CD4-positive, CD25-positive, alpha-beta regulatory T cell (primary cell): Measurements from ENCODE around the gene LCE1C. TPM values are rescaled to one million over a fixed set of nuclear protein-coding genes. Genes with fewer than 3 reads are reported as not detected.
A peak's percentile ranks its signal among the peaks of the same experiment; 100 is the strongest.

Experiments used
- ATAC-seq, 2 donors: fragments of 150-1000 bp; cut with Tn5 transposase; one replicate each; pipeline ENCODE4 v1.10.0; 2021; ENCODE audit warnings: low read depth in 2 of 2, moderate number of reproducible peaks in 2 of 2, moderate library complexity in 1 of 2
- DNase-seq, 3 donors: peaks; one replicate each; pipeline versions ENCODE4 v3.0.0 to v3.0.0-alpha.2; 2012 to 2022; ENCODE audit warnings: mixed read lengths in 1 of 3
- H3K27ac ChIP-seq: one replicate; pipeline ENCODE4 v1.7.0; 2013; ENCODE audit warnings: mild to moderate bottlenecking, low read length; ENCODE audit not compliant: insufficient read depth, poor library complexity, severe bottlenecking
- H3K27me3 ChIP-seq: one replicate; pipeline ENCODE4 v1.7.0; 2013; ENCODE audit warnings: low read length; ENCODE audit not compliant: control insufficient read depth, insufficient read depth
- H3K36me3 ChIP-seq: one replicate; pipeline ENCODE4 v1.7.0; 2013; ENCODE audit warnings: mild to moderate bottlenecking, low read length, moderate library complexity; ENCODE audit not compliant: control insufficient read depth, insufficient read depth
- H3K4me1 ChIP-seq: 2 replicates; pipeline ENCODE4 v1.7.0; 2013; ENCODE audit warnings: mild to moderate bottlenecking, low read length; ENCODE audit not compliant: insufficient read depth, control insufficient read depth, poor library complexity, severe bottlenecking
- H3K4me3 ChIP-seq: one replicate; pipeline ENCODE4 v1.7.0; 2013; ENCODE audit warnings: low read depth, mild to moderate bottlenecking, low read length, moderate library complexity
- H3K9me3 ChIP-seq, 2 experiments: 1 replicate in 1 of 2; 2 replicates in 1 of 2; pipeline ENCODE4 v1.7.0; 2013; ENCODE audit warnings: low read length in 2 of 2, mild to moderate bottlenecking in 1 of 2, moderate library complexity in 1 of 2; ENCODE audit not compliant: control insufficient read depth in 2 of 2
- H3K27ac Mint-ChIP-seq, 3 donors: one replicate each; pipeline ENCODE4 v1.8.0; 2020 to 2022; ENCODE audit warnings: mild to moderate bottlenecking in 3 of 3, mixed read lengths in 3 of 3, moderate library complexity in 2 of 3
- H3K27me3 Mint-ChIP-seq: one replicate; pipeline ENCODE4 v1.8.0; 2022; ENCODE audit warnings: mild to moderate bottlenecking, mixed read lengths
- H3K36me3 Mint-ChIP-seq: one replicate; pipeline ENCODE4 v1.8.0; 2020; ENCODE audit warnings: mixed read lengths
- H3K4me1 Mint-ChIP-seq, 4 donors: one replicate each; pipeline ENCODE4 v1.8.0; 2020 to 2022; ENCODE audit warnings: mixed read lengths in 4 of 4, mild to moderate bottlenecking in 1 of 4
- H3K4me3 Mint-ChIP-seq, 4 donors: one replicate each; pipeline ENCODE4 v1.8.0; 2020 to 2022; ENCODE audit warnings: mild to moderate bottlenecking in 4 of 4, mixed read lengths in 4 of 4, moderate library complexity in 3 of 4
- H3K9me3 Mint-ChIP-seq, 7 donors: one replicate each; pipeline ENCODE4 v1.8.0; 2020 to 2022; ENCODE audit warnings: mixed read lengths in 7 of 7, mild to moderate bottlenecking in 3 of 7, moderate library complexity in 2 of 7
- polyA plus RNA-seq, 4 donors: library from polyadenylated mRNA; unstranded; fragments of 300-500 nt; fragmentation: Illumina TruSeq; gene quantifications; one replicate each; pipeline ENCODE4 v1.2.3, GENCODE V29; 2021
- total RNA-seq: library from RNA; stranded (reverse); gene quantifications from one replicate; pipeline ENCODE4 v1.2.3, GENCODE V29; 2022

Gene LCE1C
- total RNA-seq (not detected), polyA plus RNA-seq (not detected)

GRCh38 chr1:152806576-152806975, at the start of gene LCE1C:
LCE1C (minus strand) TSS chr1:152806651; CDS start chr1:152805478, 1,173 bp downstream.
- Histone ChIP-seq H3K27ac (no peak within 1 kb of the TSS), H3K9me3 (no peaks in the 10 kb centered on the region), H3K36me3 (no peaks in the 10 kb centered on the region), H3K4me3 (no peak within 1 kb of the TSS), H3K4me1 (no peaks in the 10 kb centered on the region), H3K27me3 (peaks cover 7% of the 10 kb centered on the region)
- Mint-ChIP-seq H3K4me3 (no peak within 1 kb of the TSS), H3K36me3 (no peaks in the 10 kb centered on the region), H3K9me3 (peaks cover 0 to 3% (median 0%) of the 10 kb centered on the region in 7 donors), H3K27ac (peak within 1 kb of the TSS in 1 of 3 donors; percentile 20), H3K27me3 (peaks cover 21% of the 10 kb centered on the region), H3K4me1 (no peaks in the 10 kb centered on the region)
- DNase-seq = no peak
- no peak for ATAC-seq

GRCh38 chr1:152855661-152856060, 49.2 kb upstream of the LCE1C start:
- no peak overlapping the region for H3K27ac Mint-ChIP-seq
- H3K4me3 ChIP-seq = no peak overlapping the region
- H3K4me1 ChIP-seq = no peaks in the 10 kb centered on the region
- DNase-seq (no peak), ATAC-seq (no peak)
- H3K27me3 Mint-ChIP-seq = peaks cover 5% of the 10 kb centered on the region
- H3K27ac ChIP-seq = no peak overlapping the region
- no peaks in the 10 kb centered on the region for H3K9me3 ChIP-seq
- H3K36me3 ChIP-seq = no peaks in the 10 kb centered on the region
- H3K4me1 Mint-ChIP-seq = no peaks in the 10 kb centered on the region
- H3K4me3 Mint-ChIP-seq = no peak overlapping the region
- no peaks in the 10 kb centered on the region for H3K36me3 Mint-ChIP-seq
- no peaks in the 10 kb centered on the region for H3K27me3 ChIP-seq
- peaks cover 0 to 3% (median 0%) of the 10 kb centered on the region in 7 donors for H3K9me3 Mint-ChIP-seq

GRCh38 chr1:152842556-152842955, 36.1 kb upstream of the LCE1C start, which contains the start of gene LCE6A:
LCE6A (plus strand) TSS chr1:152842856; CDS start chr1:152843521, 665 bp downstream.
- ATAC-seq = no peak

GRCh38 chr1:152836870-152837269, 30.4 kb upstream of the LCE1C start:
- Mint-ChIP-seq H3K4me1 (no peaks in the 10 kb centered on the region), H3K9me3 (peaks cover 0 to 3% (median 0%) of the 10 kb centered on the region in 7 donors), H3K4me3 (no peak overlapping the region), H3K36me3 (no peaks in the 10 kb centered on the region), H3K27ac (no peak overlapping the region), H3K27me3 (peaks cover 27% of the 10 kb centered on the region)
- Histone ChIP-seq H3K27me3 (peaks cover 7% of the 10 kb centered on the region), H3K27ac (no peak overlapping the region), H3K4me3 (no peak overlapping the region), H3K4me1 (no peaks in the 10 kb centered on the region), H3K36me3 (no peaks in the 10 kb centered on the region), H3K9me3 (no peaks in the 10 kb centered on the region)
- DNase-seq (no peak), ATAC-seq (no peak)

More at GRCh38 chr1:152842556-152842955, 36.1 kb upstream of the LCE1C start, which contains the start of gene LCE6A:
- Histone ChIP-seq H3K9me3 (no peaks in the 10 kb centered on the region), H3K36me3 (no peaks in the 10 kb centered on the region), H3K4me3 (no peak within 1 kb of the TSS), H3K27ac (no peak within 1 kb of the TSS), H3K4me1 (no peaks in the 10 kb centered on the region), H3K27me3 (peaks cover 10% of the 10 kb centered on the region)
- Mint-ChIP-seq H3K9me3 (peaks cover 0 to 3% (median 0%) of the 10 kb centered on the region in 7 donors), H3K27ac (no peak within 1 kb of the TSS), H3K4me3 (no peak within 1 kb of the TSS), H3K4me1 (no peaks in the 10 kb centered on the region), H3K36me3 (no peaks in the 10 kb centered on the region), H3K27me3 (peaks cover 27% of the 10 kb centered on the region)
- DNase-seq = no peak

- Histone ChIP-seq H3K36me3 (no peaks in the 10 kb centered on the region), H3K27ac (no peak within 1 kb of the TSS), H3K4me1 (no peaks in the 10 kb centered on the region), H3K27me3 (peaks cover 7% of the 10 kb centered on the region), H3K9me3 (no peaks in the 10 kb centered on the region), H3K4me3 (no peak within 1 kb of the TSS)
- Mint-ChIP-seq H3K4me1 (no peaks in the 10 kb centered on the region), H3K36me3 (no peaks in the 10 kb centered on the region), H3K27ac (no peak within 1 kb of the TSS), H3K9me3 (peaks cover 0 to 3% (median 1%) of the 10 kb centered on the region in 7 donors), H3K4me3 (no peak within 1 kb of the TSS), H3K27me3 (peaks cover 9% of the 10 kb centered on the region)
- DNase-seq (no peak), ATAC-seq (no peak)
These were observed 20.7 kb upstream of the LCE1C start, which contains the start of gene LCE1A for GRCh38 chr1:152827173-152827572. LCE1A (plus strand) TSS chr1:152827473; CDS start chr1:152827473, 0 bp downstream.

GRCh38 chr1:152824964-152825363, 18.5 kb upstream of the LCE1C start:
- H3K27ac ChIP-seq = no peak overlapping the region
- no peaks in the 10 kb centered on the region for H3K4me1 ChIP-seq
- Mint-ChIP-seq H3K9me3 (peaks cover 0 to 2% (median 0%) of the 10 kb centered on the region in 7 donors), H3K36me3 (no peaks in the 10 kb centered on the region), H3K4me1 (no peaks in the 10 kb centered on the region), H3K4me3 (no peak overlapping the region), H3K27ac (no peak overlapping the region), H3K27me3 (peaks cover 8% of the 10 kb centered on the region)
- H3K27me3 ChIP-seq = peaks cover 7% of the 10 kb centered on the region
- no peaks in the 10 kb centered on the region for H3K9me3 ChIP-seq
- H3K36me3 ChIP-seq = no peaks in the 10 kb centered on the region
- no peak for ATAC-seq
- DNase-seq = no peak
- no peak overlapping the region for H3K4me3 ChIP-seq

- peaks cover 0 to 1% (median 0%) of the 10 kb centered on the region in 7 donors for H3K9me3 Mint-ChIP-seq
- H3K9me3 ChIP-seq = no peaks in the 10 kb centered on the region
- H3K27ac Mint-ChIP-seq = no peak overlapping the region
- DNase-seq = no peak
- no peaks in the 10 kb centered on the region for H3K4me1 ChIP-seq
- H3K4me3 ChIP-seq = no peak overlapping the region
- H3K27me3 Mint-ChIP-seq = peaks cover 4% of the 10 kb centered on the region
- no peaks in the 10 kb centered on the region for H3K36me3 ChIP-seq
- no peaks in the 10 kb centered on the region for H3K4me1 Mint-ChIP-seq
- ATAC-seq = no peak
- H3K36me3 Mint-ChIP-seq = no peaks in the 10 kb centered on the region
- H3K27me3 ChIP-seq = peaks cover 7% of the 10 kb centered on the region
- H3K27ac ChIP-seq = no peak overlapping the region
- H3K4me3 Mint-ChIP-seq = no peak overlapping the region
These were observed 16.8 kb upstream of the LCE1C start for GRCh38 chr1:152823294-152823693.

GRCh38 chr1:152817309-152817708, 10.9 kb upstream of the LCE1C start:
- no peaks in the 10 kb centered on the region for H3K27me3 ChIP-seq
- no peak overlapping the region for H3K27ac ChIP-seq
- H3K4me1 ChIP-seq = no peaks in the 10 kb centered on the region
- H3K9me3 ChIP-seq = no peaks in the 10 kb centered on the region
- no peaks in the 10 kb centered on the region for H3K36me3 ChIP-seq
- no peaks in the 10 kb centered on the region for H3K36me3 Mint-ChIP-seq
- H3K4me1 Mint-ChIP-seq = no peaks in the 10 kb centered on the region
- H3K9me3 Mint-ChIP-seq = peaks cover 0 to 5% (median 0%) of the 10 kb centered on the region in 7 donors
- ATAC-seq (no peak), DNase-seq (no peak)
- peaks cover 4% of the 10 kb centered on the region for H3K27me3 Mint-ChIP-seq
- H3K27ac Mint-ChIP-seq = no peak overlapping the region
- no peak overlapping the region for H3K4me3 Mint-ChIP-seq
- H3K4me3 ChIP-seq = no peak overlapping the region
